Sigmoid colon (tissue), 4 donors: ENCODE results near the gene FAH.

Experiments
- CTCF ChIP-seq, 4 experiments: fragments of 450-650 bp in 3 of 4; fragments of 200-600 bp in 1 of 4; IDR thresholded peaks; one replicate each; pipeline ENCODE4 v1.5.1; 2016 to 2019; ENCODE audit warnings: antibody characterized with exemption in 4 of 4, mild to moderate bottlenecking in 3 of 4, moderate library complexity in 2 of 4
- EP300 ChIP-seq, 4 donors: sonication (generic); formaldehyde crosslinking; IDR thresholded peaks; one replicate each; pipeline ENCODE4 v1.6.1; 2017; ENCODE audit warnings: antibody characterized with exemption in 4 of 4
- POLR2A ChIP-seq, 2 donors: fragments of 450-650 bp; IDR thresholded peaks; one replicate each; pipeline ENCODE4 v1.6.1; 2016; ENCODE audit warnings: antibody characterized with exemption in 2 of 2, mild to moderate bottlenecking in 2 of 2, moderate library complexity in 2 of 2
- POLR2AphosphoS5 ChIP-seq, 4 donors: sonication (generic); formaldehyde crosslinking; IDR thresholded peaks; one replicate each; pipeline ENCODE4 v1.6.1; 2017; ENCODE audit warnings: antibody characterized with exemption in 4 of 4

- TF ChIP-seq POLR2AphosphoS5 (IDR thresholded peaks at IDR 0.05) (no peak), CTCF (IDR thresholded peaks at IDR 0.05) (no peak), POLR2A (IDR thresholded peaks at IDR 0.05) (no peak), EP300 (IDR thresholded peaks at IDR 0.05) (no peak)
These were observed 32.2 kb upstream of the FAH start for GRCh38 chr15:80120636-80121035.
